Activated CD8-positive, alpha-beta memory T cell treated with anti-CD3 and anti-CD28 coated beads for 4 hours (primary cell): ENCODE data around the gene THOC1.

ENCODE experiments used
- DNase-seq, 2 donors: peaks; one replicate each; pipeline ENCODE4 v3.0.0-alpha.2; 2020; ENCODE audit warnings: low read depth in 2 of 2

Gene THOC1

GRCh38 chr18:274313-274712 lies 6.5 kb upstream of the THOC1 start:
- DNase-seq, result no peak

- no peak for DNase-seq
Measured at GRCh38 chr18:273525-273924, 5.7 kb upstream of the THOC1 start.

GRCh38 chr18:272650-273049 lies 4.8 kb upstream of the THOC1 start:
- DNase-seq, result no peak

GRCh38 chr18:269480-270095 lies 1.7 kb upstream of the THOC1 start:
- no peak for DNase-seq

GRCh38 chr18:267380-267687 lies 513 bp downstream of the THOC1 start:
- no peak for DNase-seq

GRCh38 chr18:261398-262073 lies 6.3 kb downstream of the THOC1 start:
- DNase-seq, result no peak

- no peak for DNase-seq
Measured at GRCh38 chr18:260547-260946, 7.3 kb downstream of the THOC1 start.

GRCh38 chr18:255171-255570 lies 12.7 kb downstream of the THOC1 start:
- no peak for DNase-seq

- no peak for DNase-seq
Measured at GRCh38 chr18:253121-253520, 14.7 kb downstream of the THOC1 start.

- no peak for DNase-seq
Measured at GRCh38 chr18:251572-251971, 16.3 kb downstream of the THOC1 start.

GRCh38 chr18:250685-251084 lies 17.2 kb downstream of the THOC1 start:
- DNase-seq, result no peak

GRCh38 chr18:248053-248452 lies 19.8 kb downstream of the THOC1 start:
- DNase-seq, result no peak

GRCh38 chr18:245282-245847 lies 22.5 kb downstream of the THOC1 start:
- no peak for DNase-seq

GRCh38 chr18:240175-240574 lies 27.7 kb downstream of the THOC1 start:
- DNase-seq, result no peak

GRCh38 chr18:231563-231962 lies 36.3 kb downstream of the THOC1 start:
- DNase-seq, result no peak

- DNase-seq, result no peak
Measured at GRCh38 chr18:228586-228985, 39.3 kb downstream of the THOC1 start.

- no peak for DNase-seq
Measured at GRCh38 chr18:227902-228301, 39.9 kb downstream of the THOC1 start.

GRCh38 chr18:227374-227773 lies 40.5 kb downstream of the THOC1 start:
- no peak for DNase-seq

- no peak for DNase-seq
Measured at GRCh38 chr18:225745-226144, 42.1 kb downstream of the THOC1 start.

- DNase-seq, result no peak
Measured at GRCh38 chr18:220708-221107, 47.1 kb downstream of the THOC1 start.

- DNase-seq, result no peak
Measured at GRCh38 chr18:217532-218336, 50.1 kb downstream of the THOC1 start.

- no peak for DNase-seq
Measured at GRCh38 chr18:215448-216010, 52.3 kb downstream of the THOC1 start.

GRCh38 chr18:213966-214365 lies 53.9 kb downstream of the THOC1 start:
- no peak for DNase-seq
